Cardiac fibroblast (primary cell): ENCODE measurements around the gene ALK.
A peak's percentile ranks its signal among the peaks of the same experiment; 100 is the strongest.

Source experiments
- DNase-seq, 2 donors: peaks; one replicate each; pipeline versions ENCODE4 v3.0.0 to v3.0.0-alpha.2; 2010; ENCODE audit warnings: low read depth in 2 of 2
- H3K4me3 ChIP-seq, 2 donors: replicated peaks in 1 of 2; 1 replicate in 1 of 2; 2 replicates in 1 of 2; pipeline ENCODE4 v1.5.1; 2011; ENCODE audit warnings: low read depth in 2 of 2, low read length in 2 of 2, mild to moderate bottlenecking in 2 of 2, moderate library complexity in 1 of 2
- CTCF ChIP-seq: IDR thresholded peaks from one replicate; pipeline ENCODE4 v1.5.1; 2011; ENCODE audit warnings: low read depth, mild to moderate bottlenecking, low read length, inconsistent platforms

Gene ALK

DNA sequence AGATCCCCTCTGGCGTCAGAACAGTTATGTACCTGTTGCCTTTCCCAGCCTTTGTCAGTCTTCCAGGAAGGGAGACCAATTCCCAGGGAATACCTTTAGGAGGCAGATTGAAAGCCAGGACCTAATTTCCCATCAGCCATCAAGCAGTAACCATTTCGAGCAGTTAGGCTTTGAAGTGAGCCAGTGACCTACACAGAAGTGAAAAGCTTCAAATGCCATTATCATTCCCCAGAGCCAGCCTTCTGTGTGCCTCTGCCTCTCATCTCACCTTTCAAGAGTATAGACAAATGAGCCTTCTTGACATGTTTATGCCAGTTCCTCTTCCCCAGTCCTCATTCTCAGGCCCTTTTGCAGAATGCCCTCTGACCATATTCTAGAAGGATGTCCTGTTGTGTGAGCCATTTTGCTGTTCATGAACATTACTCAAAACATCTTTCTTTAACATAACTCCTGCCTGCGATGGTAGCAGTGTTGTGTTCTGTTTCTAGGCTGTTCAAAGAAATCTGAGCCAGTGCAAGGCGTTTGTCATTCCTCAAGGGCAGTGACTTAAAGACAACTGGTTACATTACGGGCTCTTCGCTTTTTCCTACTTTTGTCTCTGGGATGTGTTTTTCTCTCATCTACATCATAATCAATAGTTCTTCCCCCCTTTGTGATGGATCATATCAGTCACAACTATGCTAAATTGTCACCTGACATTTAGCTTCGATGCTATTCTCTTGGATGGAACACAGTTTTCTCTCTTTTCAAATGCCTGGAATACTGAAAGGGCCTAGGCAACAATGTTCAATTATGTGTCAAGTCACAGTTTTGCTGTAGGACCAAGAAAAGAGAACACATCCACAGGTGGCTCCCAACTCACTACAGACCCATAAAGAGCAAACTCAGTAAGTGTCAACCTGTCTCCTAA, 138.6 kb downstream of the ALK start:
- no peak for DNase-seq
- TF ChIP-seq CTCF: no peak

GRCh38 chr2:29782087-29782486, 139.3 kb downstream of the ALK start:
- no peak for TF ChIP-seq CTCF
- H3K4me3 ChIP-seq: no peak overlapping the region
- DNase-seq: no peak

More for the DNA sequence above, 138.6 kb downstream of the ALK start:
- H3K4me3 ChIP-seq: no peak overlapping the region

DNA sequence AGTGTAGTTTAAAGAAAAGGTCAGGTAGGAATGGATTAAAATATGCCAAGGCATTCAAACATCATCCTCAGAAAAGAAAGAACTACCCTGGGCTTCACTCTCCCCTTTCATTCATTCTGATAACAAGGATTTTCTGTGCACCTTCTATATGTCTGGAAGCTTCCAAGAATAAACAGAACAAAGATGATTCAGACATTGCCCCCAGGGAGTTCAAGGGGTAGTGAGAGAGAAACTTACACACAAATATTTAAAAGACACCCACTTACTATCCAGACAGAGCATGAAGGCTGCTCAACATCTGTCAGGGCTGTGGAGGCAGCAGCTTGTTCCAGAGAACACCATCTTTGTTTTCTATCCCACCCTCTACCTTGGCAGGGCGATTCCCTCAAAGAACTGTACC, 140.5 kb downstream of the ALK start:
- peak in 1 of 2 donors; percentile 35 for DNase-seq
- no peak overlapping the region for H3K4me3 ChIP-seq
- no peak for TF ChIP-seq CTCF

DNA sequence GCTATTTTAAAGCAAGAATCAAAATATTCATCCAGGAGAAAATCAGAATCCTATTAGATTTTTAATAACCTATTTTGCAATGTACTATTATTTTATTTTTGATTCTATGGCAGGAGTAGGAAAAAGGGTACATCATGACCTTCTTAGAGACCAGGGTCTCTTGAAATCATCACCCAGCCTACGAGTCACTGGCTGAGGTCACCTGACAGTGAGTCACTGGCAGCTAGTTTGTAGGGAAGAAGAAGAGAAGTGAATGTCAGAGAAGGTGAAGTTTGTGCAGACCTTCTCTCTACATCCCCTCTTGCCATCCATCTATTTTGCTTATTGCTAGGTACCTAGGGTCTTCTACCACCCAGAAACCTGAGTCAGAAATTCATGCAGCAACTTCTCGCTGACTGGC, 144.2 kb downstream of the ALK start:
- no peak for TF ChIP-seq CTCF
- no peak for DNase-seq
- H3K4me3 ChIP-seq: no peak overlapping the region

GRCh38 chr2:29776406-29776805, 145.0 kb downstream of the ALK start:
- no peak for TF ChIP-seq CTCF
- no peak for DNase-seq
- no peak overlapping the region for H3K4me3 ChIP-seq

- no peak for DNase-seq
- no peak for TF ChIP-seq CTCF
- H3K4me3 ChIP-seq: no peak overlapping the region
Observed at GRCh38 chr2:29775937-29776336, 145.4 kb downstream of the ALK start.
